HepG2 (cell line): ENCODE measurements around the gene SGSH. TPM values are rescaled to one million over a fixed set of nuclear protein-coding genes. Genes with fewer than 3 reads are reported as not detected.

Source experiments
- ARID2 ChIP-seq: sonication (generic); formaldehyde crosslinking; IDR thresholded peaks from 2 replicates; pipeline ENCODE4 v1.8.1; 2022; ENCODE audit warnings: mild to moderate bottlenecking, missing genetic modification reagents, borderline replicate concordance
- FLYWCH1 ChIP-seq: sonication (generic); formaldehyde crosslinking; IDR thresholded peaks from 2 replicates; pipeline ENCODE4 v1.8.1; 2023; ENCODE audit warnings: mild to moderate bottlenecking, missing genetic modification reagents
- GABPA ChIP-seq, 2 experiments: IDR thresholded peaks; 2 replicates each; pipeline ENCODE4 v1.6.1; 2011 to 2016; ENCODE audit warnings: low read depth in 2 of 2, low read length in 1 of 2, missing biosample characterization in 1 of 2, missing genetic modification characterization in 1 of 2
- GLI4 ChIP-seq: sonication (generic); formaldehyde crosslinking; IDR thresholded peaks from 2 replicates; pipeline ENCODE4 v1.5.1; 2020; ENCODE audit warnings: missing genetic modification reagents, mild to moderate bottlenecking, moderate library complexity, borderline replicate concordance
- HNF4A ChIP-seq: sonication (generic); formaldehyde crosslinking; IDR thresholded peaks from 2 replicates; pipeline ENCODE4 v1.4.0; 2020; ENCODE audit warnings: missing genetic modification reagents
- NPAS2 ChIP-seq: sonication (generic); formaldehyde crosslinking; IDR thresholded peaks from 2 replicates; pipeline ENCODE4 v1.8.0; 2022; ENCODE audit warnings: mild to moderate bottlenecking, missing genetic modification reagents, borderline replicate concordance
- PHF5A ChIP-seq: IDR thresholded peaks from one replicate; pipeline ENCODE4 v1.6.1; 2018; ENCODE audit warnings: low read depth, missing genetic modification reagents; ENCODE audit not compliant: unreplicated experiment
- SMAD9 ChIP-seq: sonication (generic); formaldehyde crosslinking; IDR thresholded peaks from 2 replicates; pipeline ENCODE4 v1.5.1; 2020; ENCODE audit warnings: mild to moderate bottlenecking, missing genetic modification reagents
- SNAPC2 ChIP-seq: sonication (generic); formaldehyde crosslinking; IDR thresholded peaks from 2 replicates; pipeline ENCODE4 v1.8.1; 2022; ENCODE audit warnings: mild to moderate bottlenecking, missing genetic modification reagents
- TARDBP ChIP-seq: sonication (generic); formaldehyde crosslinking; IDR thresholded peaks from 2 replicates; pipeline ENCODE4 v1.8.0; 2022; ENCODE audit warnings: mild to moderate bottlenecking, missing genetic modification reagents
- TEAD3 ChIP-seq: optimal IDR thresholded peaks from 2 replicates; pipeline ENCODE3; 2016; ENCODE audit warnings: borderline replicate concordance
- ZNF256 ChIP-seq: sonication (generic); formaldehyde crosslinking; conservative IDR thresholded peaks from 2 replicates; pipeline ENCODE4 v1.4.0; 2020; ENCODE audit warnings: missing genetic modification reagents
- ZNF350 ChIP-seq: sonication (generic); formaldehyde crosslinking; IDR thresholded peaks from 2 replicates; pipeline ENCODE4 v1.4.0; 2020; ENCODE audit warnings: mild to moderate bottlenecking, low read depth, missing genetic modification reagents, borderline replicate concordance
- ZNF788 ChIP-seq: sonication (generic); formaldehyde crosslinking; IDR thresholded peaks from 2 replicates; pipeline ENCODE4 v1.5.0; 2020; ENCODE audit warnings: mild to moderate bottlenecking, missing genetic modification reagents, borderline replicate concordance
- ZSCAN29 ChIP-seq: sonication (generic); formaldehyde crosslinking; conservative IDR thresholded peaks from 2 replicates; pipeline ENCODE4 v1.4.0; 2020; ENCODE audit warnings: mild to moderate bottlenecking, missing genetic modification reagents
- polyA plus RNA-seq, 8 experiments: library from polyadenylated mRNA; depleted of rRNA in 3 of 8; stranded (reverse) in 7 of 8; unstranded in 1 of 8; fragments of >200 nt; fragmentation: Illumina TruSeq in 4 of 8; extraction: Trizol in 4 of 8; gene quantifications; 2 replicates each; pipeline versions ENCODE4 v1.2.1 to v1.2.3, GENCODE V29; 2011 to 2016; ENCODE audit warnings: low read depth in 4 of 8, missing spikeins in 1 of 8, mixed read lengths in 1 of 8; ENCODE audit not compliant: insufficient read depth in 1 of 8
- total RNA-seq, 5 experiments: library from RNA; depleted of rRNA; stranded (reverse); fragments of >200 nt; fragmentation: Illumina TruSeq; extraction: Trizol; gene quantifications; 2 replicates each; pipeline ENCODE4 v1.2.3, GENCODE V29; 2016; ENCODE audit warnings: low read depth in 1 of 5
- TF ChIP-seq, protein P1 (sequence below): sonication (generic); formaldehyde crosslinking; IDR thresholded peaks from 2 replicates; pipeline ENCODE4 v1.5.1; 2020; ENCODE audit warnings: mild to moderate bottlenecking, missing genetic modification reagents, borderline replicate concordance
- TF ChIP-seq, protein P2 (sequence below), 2 experiments: sonication (generic) in 1 of 2; formaldehyde crosslinking in 1 of 2; IDR thresholded peaks; 2 replicates each; pipeline versions ENCODE4 v1.4.0 to v1.6.1; 2018 to 2020; ENCODE audit warnings: missing genetic modification reagents in 2 of 2, borderline replicate concordance in 1 of 2, low read depth in 1 of 2, mild to moderate bottlenecking in 1 of 2, missing biosample characterization in 1 of 2
- TF ChIP-seq, protein P3 (sequence below): sonication (generic); formaldehyde crosslinking; IDR thresholded peaks from 2 replicates; pipeline ENCODE4 v1.8.1; 2023; ENCODE audit warnings: mild to moderate bottlenecking, missing genetic modification reagents
- TF ChIP-seq, protein P4 (sequence below): sonication (generic); formaldehyde crosslinking; IDR thresholded peaks from 2 replicates; pipeline ENCODE4 v1.5.0; 2020; ENCODE audit warnings: mild to moderate bottlenecking, missing genetic modification reagents
- TF ChIP-seq, protein P5 (sequence below): IDR thresholded peaks from 2 replicates; pipeline ENCODE4 v1.6.1; 2016; ENCODE audit warnings: low read depth

SGSH gene
- total and polyA plus RNA-seq, 2 of the 13 experiments (the other 11 are each of a cell fraction or from before 2014, with no cell fraction given), result 12.2 to 17.6 TPM

DNA sequence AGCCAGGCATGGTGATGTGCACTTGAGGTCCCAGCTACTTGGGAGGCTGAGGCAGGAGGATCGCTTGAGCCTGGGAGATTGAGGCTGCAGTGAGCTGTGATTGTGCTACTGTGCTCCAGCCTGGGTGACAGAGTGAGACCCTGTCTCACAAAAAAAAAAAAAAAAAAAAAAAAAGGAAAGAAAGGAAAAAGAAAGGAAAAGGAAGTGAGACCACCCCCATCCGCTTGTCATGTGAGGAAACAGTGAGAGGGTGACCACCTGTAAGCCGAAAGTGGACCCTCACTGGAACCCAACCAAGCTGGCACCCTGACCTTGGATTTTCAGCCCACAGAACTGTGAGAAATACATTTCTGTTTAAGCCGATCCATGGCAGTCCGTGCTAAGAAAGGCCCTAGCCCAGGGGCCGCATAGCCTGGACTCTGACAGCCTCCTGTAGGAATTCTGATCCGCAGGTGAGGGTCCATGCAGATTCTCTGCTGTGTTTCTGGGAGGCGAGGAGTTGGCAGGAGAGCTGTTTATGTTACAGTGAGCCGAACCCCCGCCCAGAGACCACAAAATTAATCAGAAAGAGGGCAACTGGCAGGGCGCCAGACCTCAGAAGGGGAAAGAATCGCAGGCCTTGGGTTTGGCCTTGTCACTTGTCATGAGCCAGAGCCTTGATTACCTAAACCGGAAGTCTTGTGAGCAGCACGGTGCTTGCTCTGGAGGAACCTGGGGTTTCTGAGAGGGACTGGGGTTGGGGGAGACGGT is 945 bp downstream of the SGSH start (continued):
- TF ChIP-seq, protein P1, sequence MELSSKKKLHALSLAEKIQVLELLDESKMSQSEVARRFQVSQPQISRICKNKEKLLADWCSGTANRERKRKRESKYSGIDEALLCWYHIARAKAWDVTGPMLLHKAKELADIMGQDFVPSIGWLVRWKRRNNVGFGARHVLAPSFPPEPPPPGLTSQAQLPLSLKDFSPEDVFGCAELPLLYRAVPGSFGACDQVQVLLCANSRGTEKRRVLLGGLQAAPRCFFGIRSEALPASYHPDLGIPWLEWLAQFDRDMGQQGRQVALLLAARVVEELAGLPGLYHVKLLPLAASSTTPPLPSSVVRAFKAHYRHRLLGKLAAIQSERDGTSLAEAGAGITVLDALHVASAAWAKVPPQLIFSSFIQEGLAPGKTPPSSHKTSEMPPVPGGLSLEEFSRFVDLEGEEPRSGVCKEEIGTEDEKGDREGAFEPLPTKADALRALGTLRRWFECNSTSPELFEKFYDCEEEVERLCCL (CRISPR knock-in tag), result no peak
- 0 out of 2 replicates have a peak, but pooled peaks have one; percentile 66 for TF ChIP-seq ZNF256 (CRISPR knock-in tag)
- peak; percentile 27; the same call in 1 of the 2 replicates for TF ChIP-seq HNF4A (CRISPR knock-in tag)
- no peak for TF ChIP-seq SNAPC2 (CRISPR knock-in tag)
- TF ChIP-seq TEAD3 (CRISPR knock-in tag), result peak; percentile 5
- no peak for TF ChIP-seq PHF5A
- TF ChIP-seq ZNF788, result peak; percentile 62; the same call in 1 of the 2 replicates
- TF ChIP-seq, protein P2, sequence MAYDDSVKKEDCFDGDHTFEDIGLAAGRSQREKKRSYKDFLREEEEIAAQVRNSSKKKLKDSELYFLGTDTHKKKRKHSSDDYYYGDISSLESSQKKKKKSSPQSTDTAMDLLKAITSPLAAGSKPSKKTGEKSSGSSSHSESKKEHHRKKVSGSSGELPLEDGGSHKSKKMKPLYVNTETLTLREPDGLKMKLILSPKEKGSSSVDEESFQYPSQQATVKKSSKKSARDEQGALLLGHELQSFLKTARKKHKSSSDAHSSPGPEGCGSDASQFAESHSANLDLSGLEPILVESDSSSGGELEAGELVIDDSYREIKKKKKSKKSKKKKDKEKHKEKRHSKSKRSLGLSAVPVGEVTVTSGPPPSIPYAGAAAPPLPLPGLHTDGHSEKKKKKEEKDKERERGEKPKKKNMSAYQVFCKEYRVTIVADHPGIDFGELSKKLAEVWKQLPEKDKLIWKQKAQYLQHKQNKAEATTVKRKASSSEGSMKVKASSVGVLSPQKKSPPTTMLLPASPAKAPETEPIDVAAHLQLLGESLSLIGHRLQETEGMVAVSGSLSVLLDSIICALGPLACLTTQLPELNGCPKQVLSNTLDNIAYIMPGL (CRISPR knock-in tag; IDR thresholded peaks at IDR 0.05; ENCODE audit: borderline replicate concordance in 1 of 2, low read depth in 1 of 2), result 0 out of 4 replicates have a peak, but pooled peaks have one; percentile 2 to 30
- TF ChIP-seq, protein P3, sequence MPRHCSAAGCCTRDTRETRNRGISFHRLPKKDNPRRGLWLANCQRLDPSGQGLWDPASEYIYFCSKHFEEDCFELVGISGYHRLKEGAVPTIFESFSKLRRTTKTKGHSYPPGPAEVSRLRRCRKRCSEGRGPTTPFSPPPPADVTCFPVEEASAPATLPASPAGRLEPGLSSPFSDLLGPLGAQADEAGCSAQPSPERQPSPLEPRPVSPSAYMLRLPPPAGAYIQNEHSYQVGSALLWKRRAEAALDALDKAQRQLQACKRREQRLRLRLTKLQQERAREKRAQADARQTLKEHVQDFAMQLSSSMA (CRISPR knock-in tag), result 0 out of 2 replicates have a peak, but pooled peaks have one; percentile 33
- 0 out of 2 replicates have a peak, but pooled peaks have one; percentile 46 for TF ChIP-seq ARID2
- TF ChIP-seq ZSCAN29 (CRISPR knock-in tag), result 0 out of 2 replicates have a peak, but pooled peaks have one; percentile 1
- TF ChIP-seq ZNF350 (CRISPR knock-in tag), result peak; percentile 28; the same call in 1 of the 2 replicates
- no peak for TF ChIP-seq FLYWCH1 (CRISPR knock-in tag)
- TF ChIP-seq TARDBP (CRISPR knock-in tag), result 0 out of 2 replicates have a peak, but pooled peaks have one; percentile 24
- TF ChIP-seq, protein P4, sequence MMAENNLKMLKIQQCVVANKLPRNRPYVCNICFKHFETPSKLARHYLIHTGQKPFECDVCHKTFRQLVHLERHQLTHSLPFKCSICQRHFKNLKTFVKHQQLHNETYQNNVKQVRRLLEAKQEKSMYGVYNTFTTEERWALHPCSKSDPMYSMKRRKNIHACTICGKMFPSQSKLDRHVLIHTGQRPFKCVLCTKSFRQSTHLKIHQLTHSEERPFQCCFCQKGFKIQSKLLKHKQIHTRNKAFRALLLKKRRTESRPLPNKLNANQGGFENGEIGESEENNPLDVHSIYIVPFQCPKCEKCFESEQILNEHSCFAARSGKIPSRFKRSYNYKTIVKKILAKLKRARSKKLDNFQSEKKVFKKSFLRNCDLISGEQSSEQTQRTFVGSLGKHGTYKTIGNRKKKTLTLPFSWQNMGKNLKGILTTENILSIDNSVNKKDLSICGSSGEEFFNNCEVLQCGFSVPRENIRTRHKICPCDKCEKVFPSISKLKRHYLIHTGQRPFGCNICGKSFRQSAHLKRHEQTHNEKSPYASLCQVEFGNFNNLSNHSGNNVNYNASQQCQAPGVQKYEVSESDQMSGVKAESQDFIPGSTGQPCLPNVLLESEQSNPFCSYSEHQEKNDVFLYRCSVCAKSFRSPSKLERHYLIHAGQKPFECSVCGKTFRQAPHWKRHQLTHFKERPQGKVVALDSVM (CRISPR knock-in tag), result peak; percentile 57; the same call in 1 of the 2 replicates
- TF ChIP-seq GABPA (IDR thresholded peaks at IDR 0.05; ENCODE audit: low read depth, low read length), result no peak
- TF ChIP-seq GABPA (CRISPR knock-in tag; IDR thresholded peaks at IDR 0.05; ENCODE audit: low read depth), result peak; percentile 66; the same call in 1 of the 2 replicates
- TF ChIP-seq NPAS2, result no peak
- 0 out of 2 replicates have a peak, but pooled peaks have one; percentile 17 for TF ChIP-seq GLI4 (CRISPR knock-in tag)
- no peak for TF ChIP-seq SMAD9 (CRISPR knock-in tag)
- TF ChIP-seq, protein P5, sequence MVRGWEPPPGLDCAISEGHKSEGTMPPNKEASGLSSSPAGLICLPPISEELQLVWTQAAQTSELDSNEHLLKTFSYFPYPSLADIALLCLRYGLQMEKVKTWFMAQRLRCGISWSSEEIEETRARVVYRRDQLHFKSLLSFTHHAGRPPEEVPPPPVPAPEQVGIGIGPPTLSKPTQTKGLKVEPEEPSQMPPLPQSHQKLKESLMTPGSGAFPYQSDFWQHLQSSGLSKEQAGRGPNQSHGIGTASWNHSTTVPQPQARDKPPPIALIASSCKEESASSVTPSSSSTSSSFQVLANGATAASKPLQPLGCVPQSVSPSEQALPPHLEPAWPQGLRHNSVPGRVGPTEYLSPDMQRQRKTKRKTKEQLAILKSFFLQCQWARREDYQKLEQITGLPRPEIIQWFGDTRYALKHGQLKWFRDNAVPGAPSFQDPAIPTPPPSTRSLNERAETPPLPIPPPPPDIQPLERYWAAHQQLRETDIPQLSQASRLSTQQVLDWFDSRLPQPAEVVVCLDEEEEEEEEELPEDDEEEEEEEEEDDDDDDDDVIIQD, result no peak
